Astrocyte of the hippocampus (primary cell): ENCODE data around the gene RXRB.

Experiments used
- DNase-seq: peaks from one replicate; pipeline ENCODE4 v3.0.0; 2011; ENCODE audit warnings: low read depth, low spot score

The RXRB gene

DNA sequence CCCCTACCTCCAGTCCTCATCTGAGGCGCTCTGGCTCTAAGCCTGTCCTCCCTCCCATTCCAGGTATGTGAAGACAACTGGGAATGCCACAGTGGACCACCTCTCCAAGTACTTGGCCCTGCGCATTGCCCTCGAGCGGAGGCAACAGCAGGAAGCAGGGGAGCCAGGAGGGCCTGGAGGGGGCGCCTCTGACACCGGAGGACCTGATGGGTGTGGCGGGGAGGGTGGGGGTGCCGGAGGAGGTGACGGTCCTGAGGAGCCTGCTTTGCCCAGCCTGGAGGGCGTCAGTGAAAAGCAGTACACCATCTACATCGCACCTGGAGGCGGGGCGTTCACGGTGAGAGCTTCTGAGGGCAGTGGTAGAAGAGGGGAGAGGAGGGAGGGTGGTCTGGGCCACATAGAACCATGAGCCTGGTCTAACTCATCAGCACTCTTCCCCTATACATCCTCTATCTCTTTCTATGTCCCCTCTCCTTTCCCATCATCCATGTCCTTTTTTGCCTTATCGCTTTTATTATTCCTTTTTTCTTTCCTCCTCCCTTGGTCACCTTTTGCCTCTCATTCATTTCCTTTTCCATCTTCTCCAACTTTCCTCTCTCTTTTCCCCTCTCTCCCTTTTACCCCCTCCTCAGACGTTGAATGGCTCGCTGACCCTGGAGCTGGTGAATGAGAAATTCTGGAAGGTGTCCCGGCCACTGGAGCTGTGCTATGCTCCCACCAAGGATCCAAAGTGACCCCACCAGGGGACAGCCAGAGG is 11.4 kb upstream of the RXRB start:
- DNase-seq, result no peak

GRCh38 chr6:33211136-33211535 is 10.7 kb upstream of the RXRB start:
- DNase-seq, result no peak

DNA sequence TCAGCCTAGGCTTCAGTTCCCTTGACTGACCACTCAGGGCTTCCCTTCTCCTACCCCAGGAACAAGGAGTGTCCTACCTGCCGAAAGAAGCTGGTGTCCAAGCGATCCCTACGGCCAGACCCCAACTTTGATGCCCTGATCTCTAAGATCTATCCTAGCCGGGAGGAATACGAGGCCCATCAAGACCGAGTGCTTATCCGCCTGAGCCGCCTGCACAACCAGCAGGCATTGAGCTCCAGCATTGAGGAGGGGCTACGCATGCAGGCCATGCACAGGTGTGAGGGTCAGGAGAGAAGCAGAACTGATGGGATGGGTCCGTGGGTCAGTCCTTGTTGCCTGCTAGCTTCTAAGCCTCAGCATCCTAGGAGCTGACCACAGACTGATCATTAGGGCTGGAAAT is 9.4 kb upstream of the RXRB start:
- DNase-seq, result no peak

DNA sequence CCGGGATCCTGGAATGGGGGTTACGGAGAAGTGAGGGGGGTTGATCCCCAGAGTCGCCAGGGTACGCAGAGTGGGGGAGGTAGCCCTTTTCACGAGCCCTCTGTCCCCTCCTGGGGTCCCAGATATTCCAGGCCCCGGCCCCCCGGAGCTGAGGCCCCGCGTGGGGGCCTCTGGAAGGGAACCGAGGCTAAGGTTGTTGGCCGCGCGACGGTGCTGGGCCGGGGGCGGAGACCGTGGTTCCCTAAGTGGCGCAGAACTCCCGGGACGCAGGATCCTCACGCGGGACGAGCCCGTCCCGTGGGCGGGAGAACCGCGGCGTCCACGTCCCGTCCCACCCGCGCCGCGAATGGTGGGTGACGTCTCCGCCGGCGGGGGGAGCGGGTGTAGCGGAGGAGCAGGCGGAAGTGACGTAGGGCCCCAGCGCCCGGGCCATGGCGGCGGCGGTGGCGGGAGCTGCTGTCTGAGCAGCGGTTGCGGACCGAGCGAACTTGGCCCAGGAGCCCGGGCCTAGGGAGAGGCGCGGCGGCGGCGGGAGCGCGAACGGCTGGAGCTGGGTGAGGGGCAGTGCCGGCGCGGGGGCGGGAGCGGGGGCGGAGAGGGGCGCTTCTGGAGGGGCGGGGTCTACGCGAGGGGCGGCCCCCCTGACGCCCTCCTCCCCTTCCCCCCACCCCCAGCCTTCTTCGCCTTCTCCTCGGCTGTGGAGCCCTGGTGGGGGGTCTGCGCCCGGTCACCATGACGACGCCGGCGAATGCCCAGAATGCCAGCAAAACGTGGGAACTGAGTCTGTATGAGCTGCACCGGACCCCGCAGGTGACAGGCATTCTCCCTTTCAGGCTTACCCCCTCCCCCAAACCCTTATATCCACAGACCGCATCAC is 7.9 kb upstream of the RXRB start, which contains the start of gene RING1:
Gene RING1 (plus strand): TSS at position 410 of the 877 bp plus-strand sequence. CDS start 323 bp downstream, at position 733.
- DNase-seq, result peak; percentile 92

DNA sequence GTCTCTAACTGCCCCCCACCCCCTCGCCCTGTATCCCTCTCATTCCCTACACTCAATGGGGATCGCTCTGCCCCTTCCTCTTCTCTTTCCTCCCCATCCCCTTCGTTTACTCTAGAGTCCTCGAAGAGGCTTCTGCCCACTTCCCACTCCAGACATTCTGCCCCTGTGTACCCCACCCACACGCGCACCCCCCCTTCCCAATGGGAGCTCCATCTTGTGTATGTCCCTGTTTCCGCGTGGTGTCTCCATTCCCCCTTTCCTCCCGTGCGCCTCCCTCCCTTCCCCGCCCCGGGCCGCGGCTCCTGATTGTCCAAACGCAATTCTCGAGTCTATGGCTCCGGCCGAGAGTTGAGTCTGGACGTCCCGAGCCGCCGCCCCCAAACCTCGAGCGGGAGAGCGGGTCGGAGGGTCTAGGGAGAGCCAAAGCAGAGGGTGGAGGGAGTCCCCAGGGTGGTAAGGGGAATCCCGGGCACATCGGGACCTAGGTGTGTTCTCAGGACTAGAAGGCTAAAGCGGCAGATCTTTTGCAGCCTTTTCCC is 7.2 kb upstream of the RXRB start:
- DNase-seq, result peak; percentile 80

DNA sequence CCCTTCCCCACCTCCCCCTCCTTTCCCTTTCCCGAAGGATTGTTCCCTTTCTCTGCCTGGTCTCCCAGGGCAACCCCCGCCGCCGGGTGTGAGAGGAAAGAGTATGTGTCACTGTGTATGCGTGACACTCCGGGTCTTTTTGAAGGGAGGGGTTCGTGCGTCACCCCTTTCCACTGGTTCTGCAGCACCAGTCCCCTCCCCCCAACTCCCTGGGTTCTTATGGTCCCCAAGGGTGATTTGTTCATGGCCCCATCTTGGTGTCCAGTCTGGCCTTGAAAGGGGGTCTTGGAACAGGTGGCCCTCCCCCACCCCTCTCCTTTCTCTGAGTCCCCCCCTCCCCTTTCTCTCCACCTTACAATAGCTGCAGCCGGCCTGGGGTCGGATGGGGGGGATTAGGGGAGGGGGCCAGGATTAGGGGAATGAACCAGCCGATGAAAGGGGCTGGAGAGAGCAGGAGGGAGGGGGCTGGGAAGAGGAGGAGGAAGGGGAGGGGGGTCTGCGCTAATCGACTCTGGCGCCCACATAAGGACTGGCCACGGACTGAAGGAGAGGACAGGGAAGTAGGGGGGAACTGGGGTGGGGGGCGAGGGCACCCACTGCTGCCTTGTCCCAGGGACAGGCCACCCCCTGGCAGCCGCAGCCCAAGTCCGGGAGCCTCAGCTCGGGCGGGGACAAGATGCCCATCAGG is 6.5 kb upstream of the RXRB start:
- DNase-seq, result peak; percentile 85

DNA sequence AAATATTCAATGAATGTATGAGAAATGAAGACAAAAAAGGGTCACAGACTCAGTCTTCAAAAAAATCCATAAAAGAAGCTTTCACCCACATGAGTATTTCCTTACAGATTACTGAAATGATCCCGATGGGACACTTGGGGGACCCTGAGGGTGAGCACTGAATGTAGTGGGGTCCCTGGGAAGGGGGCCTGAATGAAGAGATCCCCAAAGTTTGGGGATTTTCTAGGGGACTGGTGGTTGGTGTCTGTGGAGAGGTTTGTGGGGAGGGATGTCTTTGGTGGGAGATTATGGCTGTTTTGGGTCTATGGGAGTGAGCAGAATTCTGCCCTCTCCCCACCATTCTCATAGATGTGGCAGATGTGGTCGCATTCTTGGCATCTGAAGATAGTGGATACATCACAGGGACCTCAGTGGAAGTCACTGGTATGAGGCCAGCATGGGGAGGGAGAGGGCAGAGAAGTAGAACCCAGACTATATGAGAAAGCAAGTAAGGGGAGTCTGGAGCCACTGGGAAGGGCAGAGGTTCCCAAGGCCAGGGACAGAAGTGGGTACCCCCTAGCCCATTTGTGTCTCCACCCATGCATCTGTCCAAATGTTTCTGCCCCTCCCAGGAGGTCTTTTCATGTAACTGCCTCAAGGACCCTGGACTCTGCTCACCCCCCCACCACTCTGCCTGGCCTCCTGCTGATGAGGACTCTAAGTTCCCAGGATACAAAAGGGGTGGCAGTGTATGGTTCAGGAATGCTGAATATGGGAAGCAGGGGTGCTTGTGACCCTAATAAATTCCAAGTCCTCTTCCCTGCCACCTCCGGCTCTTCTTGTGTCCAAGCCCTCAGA is 5.8 kb upstream of the RXRB start:
- peak; percentile 68 for DNase-seq

- DNase-seq, result peak; percentile 90
Observed at GRCh38 chr6:33205191-33206026, 4.9 kb upstream of the RXRB start.

DNA sequence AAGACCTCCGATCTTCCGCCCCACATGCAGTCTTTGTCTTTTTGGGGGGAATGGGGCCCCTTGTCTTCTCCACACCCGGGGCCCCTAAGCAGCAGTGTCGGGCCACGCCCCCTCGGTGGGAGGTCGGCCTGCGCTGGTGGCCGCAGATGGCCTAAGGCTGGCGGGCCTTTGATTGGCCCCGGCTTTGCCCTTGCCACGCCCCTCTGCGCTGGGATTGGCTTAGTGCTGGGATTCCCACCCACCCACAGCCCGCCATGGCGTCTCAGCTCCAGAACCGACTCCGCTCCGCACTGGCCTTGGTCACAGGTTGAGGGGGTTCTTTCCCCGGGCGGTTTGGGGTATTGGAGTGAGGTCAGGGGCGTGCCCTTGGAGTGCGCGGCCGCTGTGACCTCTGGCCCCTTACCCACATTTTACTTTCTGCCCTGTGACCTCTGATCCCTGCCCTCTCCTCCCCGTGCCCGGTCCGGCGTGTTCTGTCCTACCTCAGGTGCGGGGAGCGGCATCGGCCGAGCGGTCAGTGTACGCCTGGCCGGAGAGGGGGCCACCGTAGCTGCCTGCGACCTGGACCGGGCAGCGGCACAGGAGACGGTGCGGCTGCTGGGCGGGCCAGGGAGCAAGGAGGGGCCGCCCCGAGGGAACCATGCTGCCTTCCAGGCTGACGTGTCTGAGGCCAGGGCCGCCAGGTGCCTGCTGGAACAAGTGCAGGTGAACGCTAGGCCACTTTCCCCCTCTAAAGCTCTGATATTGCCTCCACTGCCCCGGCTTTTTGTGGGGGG is 4.1 kb upstream of the RXRB start, which contains the start of gene HSD17B8:
Gene HSD17B8 (plus strand): TSS at position 241 of the 776 bp plus-strand sequence. CDS start 14 bp downstream, at position 255.
- peak; percentile 97 for DNase-seq

- DNase-seq, result no peak
Observed at GRCh38 chr6:33204165-33204414, 3.6 kb upstream of the RXRB start.

DNA sequence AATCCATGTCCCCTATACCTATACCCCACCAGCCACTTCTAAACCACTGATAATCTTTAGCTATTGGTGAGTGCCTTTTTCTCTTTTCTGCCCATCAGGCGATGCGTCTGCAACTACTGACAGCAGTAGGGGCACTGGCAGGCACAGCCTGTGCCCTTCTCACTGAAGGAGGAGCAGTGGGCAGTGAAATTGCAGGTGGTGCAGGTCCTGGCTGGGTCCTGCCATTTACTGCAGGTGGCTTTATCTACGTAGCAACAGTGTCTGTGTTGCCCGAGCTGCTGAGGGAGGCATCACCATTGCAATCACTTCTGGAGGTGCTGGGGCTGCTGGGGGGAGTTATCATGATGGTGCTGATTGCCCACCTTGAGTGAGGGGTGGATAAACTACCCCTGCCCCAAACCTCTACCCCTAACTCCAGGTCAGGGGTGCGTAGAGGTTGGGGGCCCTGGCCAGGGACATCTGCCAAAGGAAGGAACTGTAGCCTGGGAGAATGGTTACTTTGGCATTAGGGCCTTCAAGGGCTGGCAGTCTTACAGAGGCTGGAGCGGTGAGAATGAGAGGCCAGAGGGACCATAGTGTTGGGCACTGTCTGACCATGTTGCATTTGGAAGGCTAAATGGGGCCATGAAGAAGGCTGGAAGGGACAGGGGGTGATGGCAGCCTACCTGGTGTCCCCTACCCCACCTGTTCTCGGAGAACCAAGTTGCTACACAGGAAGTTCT is 3.1 kb upstream of the RXRB start:
- no peak for DNase-seq

DNA sequence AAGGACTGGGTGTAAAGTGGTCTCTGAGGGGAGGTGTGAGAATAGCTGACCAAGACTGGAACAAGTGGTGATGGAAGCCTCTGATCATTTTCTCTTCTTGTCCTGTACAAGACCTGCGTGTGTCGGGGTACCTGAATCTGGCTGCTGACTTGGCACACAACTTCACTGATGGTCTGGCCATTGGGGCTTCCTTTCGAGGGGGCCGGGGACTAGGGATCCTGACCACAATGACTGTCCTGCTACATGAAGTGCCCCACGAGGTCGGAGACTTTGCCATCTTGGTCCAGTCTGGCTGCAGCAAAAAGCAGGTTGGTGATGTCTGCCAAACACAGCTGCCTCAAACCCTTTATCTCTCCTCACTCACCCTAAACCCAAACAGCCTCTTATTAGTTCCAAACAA is 2.3 kb upstream of the RXRB start:
- no peak for DNase-seq

DNA sequence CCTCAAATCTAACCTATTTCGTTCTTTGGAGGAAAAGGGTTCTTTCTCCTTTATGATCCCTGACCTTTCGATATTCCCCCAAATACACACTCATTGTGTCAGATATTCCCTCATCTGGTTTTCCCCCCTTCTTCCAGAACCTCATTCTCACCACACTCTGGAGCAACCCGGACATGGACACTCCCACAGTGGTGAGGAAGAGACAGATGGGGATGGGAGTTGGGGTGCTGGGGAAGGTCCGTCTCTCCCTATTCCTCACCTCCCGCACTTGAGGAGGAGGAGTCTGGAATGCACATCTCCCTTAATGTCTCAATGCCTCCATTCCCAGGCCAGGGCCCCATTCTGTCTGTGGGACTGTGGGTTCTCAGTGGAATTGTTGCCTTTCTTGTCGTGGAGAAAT is 1.5 kb upstream of the RXRB start:
- DNase-seq, result no peak

DNA sequence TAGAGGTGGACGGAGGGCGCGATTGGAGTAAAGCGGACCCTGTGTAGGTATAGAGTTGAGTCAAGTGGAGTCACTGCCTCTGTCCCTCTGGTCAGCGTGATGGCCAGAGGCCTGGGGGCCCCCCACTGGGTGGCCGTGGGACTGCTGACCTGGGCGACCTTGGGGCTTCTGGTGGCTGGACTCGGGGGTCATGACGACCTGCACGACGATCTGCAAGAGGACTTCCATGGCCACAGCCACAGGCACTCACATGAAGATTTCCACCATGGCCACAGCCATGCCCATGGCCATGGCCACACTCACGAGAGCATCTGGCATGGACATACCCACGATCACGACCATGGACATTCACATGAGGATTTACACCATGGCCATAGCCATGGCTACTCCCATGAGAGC is 681 bp upstream of the RXRB start:
- no peak for DNase-seq

DNA sequence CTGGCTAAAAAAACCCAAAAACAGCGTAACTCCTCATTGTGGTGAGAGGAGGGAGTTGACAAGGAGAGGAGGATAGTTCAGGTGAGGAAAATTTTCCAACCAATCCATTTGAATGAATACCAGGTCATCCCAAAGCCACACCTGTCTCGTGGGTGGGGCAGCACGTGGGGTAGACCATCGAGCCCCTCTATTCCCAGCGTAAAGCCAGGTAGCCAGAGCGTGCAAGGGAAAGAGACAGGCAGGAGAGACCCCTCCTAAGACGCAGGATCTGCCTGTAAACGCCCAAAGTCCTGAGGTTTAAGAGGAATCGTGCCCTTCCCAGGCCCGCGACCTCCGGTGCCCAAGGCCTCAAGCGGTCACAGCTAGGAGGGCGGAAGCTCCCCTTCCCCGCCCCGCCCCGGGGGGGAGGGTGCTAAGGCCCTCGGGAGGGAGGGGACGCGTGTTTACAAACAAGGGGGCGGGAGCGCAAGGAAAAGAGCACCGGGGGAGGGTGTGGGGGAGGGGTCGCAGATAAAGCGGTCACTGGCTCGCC is 712 bp downstream of the RXRB start:
- peak; percentile 79 for DNase-seq

DNA sequence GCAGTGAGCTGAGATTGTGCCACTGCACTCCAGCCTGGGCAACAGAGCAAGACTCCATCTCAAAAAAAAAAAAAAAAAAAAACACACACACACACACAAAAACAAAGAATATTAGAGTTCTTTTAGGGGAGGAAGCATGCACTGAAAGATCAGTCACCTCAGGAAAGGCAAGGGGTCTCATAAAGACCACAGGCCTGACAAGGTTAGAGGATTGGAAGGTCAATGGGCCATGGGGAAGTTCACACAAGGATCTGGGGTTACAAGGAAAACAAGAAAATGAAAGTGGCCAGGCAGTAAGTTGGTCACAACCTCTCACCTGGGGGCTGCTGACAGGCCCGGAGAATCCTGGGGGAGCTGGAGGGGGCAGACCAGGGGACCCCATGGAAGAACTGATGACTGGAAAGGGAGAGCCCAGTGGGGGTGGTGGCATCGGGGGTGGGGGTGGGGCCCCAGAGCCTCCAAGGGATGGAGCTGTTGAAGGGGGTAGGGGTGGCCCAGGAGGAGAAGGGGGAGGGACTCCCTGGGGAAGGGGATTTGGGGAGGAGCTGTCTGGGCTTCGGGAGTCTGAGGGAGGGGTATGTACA is 1.5 kb downstream of the RXRB start:
- DNase-seq, result no peak

GRCh38 chr6:33198159-33198852 is 2.2 kb downstream of the RXRB start:
- no peak for DNase-seq
